Neural cell (in vitro differentiated cells): ENCODE data around the gene ADD1. TPM values are rescaled to one million over a fixed set of nuclear protein-coding genes. Genes with fewer than 3 reads are reported as not detected.

Source experiments
- H2AFZ ChIP-seq: fragments of 200-600, 300-800 bp; sonication (generic), shearing (Covaris generic); 2 replicates; pipeline ENCODE4 v1.6.0; 2014; ENCODE audit warnings: low read depth, mild to moderate bottlenecking, antibody characterized with exemption, low read length, moderate library complexity
- H3F3A ChIP-seq: fragments of 200-600 bp; shearing (Covaris generic); 2 replicates; pipeline ENCODE4 v1.6.1; 2016; ENCODE audit warnings: mild to moderate bottlenecking, moderate library complexity, mixed read lengths, antibody characterized with exemption, low read length; ENCODE audit not compliant: insufficient read depth, poor library complexity, severe bottlenecking
- H3K27ac ChIP-seq: fragments of 200-600, 300-800 bp; sonication (generic), shearing (Covaris generic); 2 replicates; pipeline ENCODE4 v1.5.1; 2014; ENCODE audit warnings: mild to moderate bottlenecking, low read length, moderate library complexity
- H3K27me3 ChIP-seq: fragments of 300-800, 200-600 bp; sonication (generic), shearing (Covaris generic); 2 replicates; pipeline ENCODE4 v1.6.0; 2014; ENCODE audit warnings: mild to moderate bottlenecking, low read depth, low read length, moderate library complexity; ENCODE audit not compliant: insufficient read depth
- H3K36me3 ChIP-seq: fragments of 300-800, 200-600 bp; sonication (generic), shearing (Covaris generic); 2 replicates; pipeline ENCODE4 v1.5.1; 2014; ENCODE audit warnings: mild to moderate bottlenecking, antibody characterized with exemption, low read length, moderate library complexity; ENCODE audit not compliant: insufficient read depth
- H3K4me2 ChIP-seq: fragments of 300-800, 200-600 bp; sonication (generic), shearing (Covaris generic); 2 replicates; pipeline ENCODE4 v1.6.0; 2014; ENCODE audit warnings: mild to moderate bottlenecking, low read length
- H3K4me3 ChIP-seq: fragments of 300-800, 200-600 bp; sonication (generic), shearing (Covaris generic); 2 replicates; pipeline ENCODE4 v1.5.1; 2014; ENCODE audit warnings: mild to moderate bottlenecking, low read length, moderate library complexity
- H3K79me2 ChIP-seq: fragments of 200-600 bp; shearing (Covaris generic); replicated peaks from 2 replicates; pipeline ENCODE4 v1.6.0; 2014; ENCODE audit warnings: mild to moderate bottlenecking, low read length, moderate library complexity; ENCODE audit not compliant: insufficient read depth
- H3K9ac ChIP-seq: fragments of 300-800, 200-600 bp; sonication (generic), shearing (Covaris generic); 2 replicates; pipeline ENCODE4 v1.6.1; 2016; ENCODE audit warnings: mild to moderate bottlenecking, low read length, mixed read lengths
- H3K9me2 ChIP-seq: fragments of 200-600 bp; shearing (Covaris generic); 2 replicates; pipeline ENCODE4 v1.6.1; 2016; ENCODE audit warnings: mild to moderate bottlenecking, low read length, mixed read lengths; ENCODE audit not compliant: insufficient read depth
- H3K9me3 ChIP-seq: fragments of 200-600, 300-800 bp; sonication (generic), shearing (Covaris generic); 2 replicates; pipeline ENCODE4 v1.6.1; 2016; ENCODE audit warnings: mild to moderate bottlenecking, mixed run types, low read length, moderate library complexity, mixed read lengths
- H4K20me1 ChIP-seq: fragments of 200-600 bp; shearing (Covaris generic); 2 replicates; pipeline ENCODE4 v1.6.1; 2016; ENCODE audit warnings: mild to moderate bottlenecking, mixed run types; ENCODE audit not compliant: insufficient read depth
- EP300 ChIP-seq: fragments of 450-650 bp; conservative IDR thresholded peaks from 2 replicates; pipeline ENCODE4 v1.6.1; 2014; ENCODE audit warnings: antibody characterized with exemption, mild to moderate bottlenecking, moderate library complexity; ENCODE audit not compliant: poor library complexity, severe bottlenecking
- EZH2 ChIP-seq: fragments of 200-600, 300-800 bp; shearing (Covaris generic), sonication (generic); IDR thresholded peaks from 2 replicates; pipeline ENCODE4 v1.6.1; 2014; ENCODE audit warnings: antibody characterized with exemption, low read length, borderline replicate concordance, mild to moderate bottlenecking; ENCODE audit not compliant: insufficient read depth, poor library complexity, severe bottlenecking
- MXI1 ChIP-seq: fragments of 450-650 bp; conservative IDR thresholded peaks from 2 replicates; pipeline ENCODE4 v1.6.1; 2014; ENCODE audit warnings: antibody characterized with exemption, mild to moderate bottlenecking; ENCODE audit not compliant: poor library complexity, severe bottlenecking
- POLR2AphosphoS5 ChIP-seq: IDR thresholded peaks from 2 replicates; pipeline ENCODE4 v1.6.1; 2012
- RAD21 ChIP-seq: fragments of 450-650 bp; conservative IDR thresholded peaks from 2 replicates; pipeline ENCODE4 v1.6.1; 2014; ENCODE audit warnings: antibody characterized with exemption, mild to moderate bottlenecking, moderate library complexity
- SMC3 ChIP-seq: fragments of 450-650 bp; conservative IDR thresholded peaks from 2 replicates; pipeline ENCODE4 v1.6.1; 2014; ENCODE audit warnings: antibody characterized with exemption, mild to moderate bottlenecking, moderate library complexity; ENCODE audit not compliant: poor library complexity
- TAF1 ChIP-seq: IDR thresholded peaks from 2 replicates; pipeline ENCODE4 v1.6.1; 2012; ENCODE audit warnings: low read depth
- polyA plus RNA-seq: library from polyadenylated mRNA; depleted of rRNA; stranded (reverse); fragments of >200 nt; gene quantifications from 2 replicates; pipeline ENCODE4 v1.2.3, GENCODE V29; 2014
- TF ChIP-seq, protein P1 (sequence below): fragments of 450-650 bp; IDR thresholded peaks from 2 replicates; pipeline ENCODE4 v1.5.1; 2014; ENCODE audit warnings: antibody characterized with exemption, mild to moderate bottlenecking, moderate library complexity; ENCODE audit not compliant: poor library complexity, severe bottlenecking
- TF ChIP-seq, protein P2 (sequence below): IDR thresholded peaks from 2 replicates; pipeline ENCODE4 v1.6.1; 2012; ENCODE audit warnings: borderline replicate concordance

Gene ADD1
- polyA plus RNA-seq, 1 donor from 2014 or later = 190 TPM

DNA sequence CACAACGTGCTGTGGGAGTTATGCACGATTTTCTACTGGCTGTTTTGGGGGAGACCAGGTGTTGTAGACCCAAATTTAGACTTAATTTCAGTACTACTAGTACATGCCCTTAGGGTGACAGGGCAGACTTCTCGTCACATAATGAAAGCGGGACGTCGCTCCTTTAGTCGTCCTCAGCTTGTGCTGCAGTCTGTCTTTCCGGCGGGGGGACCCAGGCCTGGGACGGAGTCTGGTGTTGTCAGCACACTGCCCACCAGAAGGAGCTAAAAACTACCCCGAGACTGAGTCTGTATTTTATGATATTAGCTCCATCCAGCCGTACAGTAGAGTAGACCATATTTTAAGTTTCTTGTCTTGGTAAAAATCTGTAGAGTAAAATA is 84.0 kb downstream of the ADD1 start:
- Histone ChIP-seq H3K4me3 (no peak overlapping the region), H4K20me1 (no peaks in the 10 kb centered on the region), H3K9me3 (no peaks in the 10 kb centered on the region), H3K27me3 (no peaks in the 10 kb centered on the region), H3K9ac (no peak overlapping the region), H3K4me2 (no peak overlapping the region), H3K27ac (no peak overlapping the region), H3F3A (no peaks in the 10 kb centered on the region), H3K9me2 (no peaks in the 10 kb centered on the region), H3K36me3 (no peaks in the 10 kb centered on the region), H3K79me2 (no peaks in the 10 kb centered on the region), H2AFZ (no peak overlapping the region)
- TF ChIP-seq RAD21 = no peak
- TF ChIP-seq MXI1 = no peak
- TF ChIP-seq TAF1 = no peak
- no peak for TF ChIP-seq EP300
- no peak for TF ChIP-seq EZH2
- no peak for TF ChIP-seq POLR2AphosphoS5
- TF ChIP-seq, protein P1, sequence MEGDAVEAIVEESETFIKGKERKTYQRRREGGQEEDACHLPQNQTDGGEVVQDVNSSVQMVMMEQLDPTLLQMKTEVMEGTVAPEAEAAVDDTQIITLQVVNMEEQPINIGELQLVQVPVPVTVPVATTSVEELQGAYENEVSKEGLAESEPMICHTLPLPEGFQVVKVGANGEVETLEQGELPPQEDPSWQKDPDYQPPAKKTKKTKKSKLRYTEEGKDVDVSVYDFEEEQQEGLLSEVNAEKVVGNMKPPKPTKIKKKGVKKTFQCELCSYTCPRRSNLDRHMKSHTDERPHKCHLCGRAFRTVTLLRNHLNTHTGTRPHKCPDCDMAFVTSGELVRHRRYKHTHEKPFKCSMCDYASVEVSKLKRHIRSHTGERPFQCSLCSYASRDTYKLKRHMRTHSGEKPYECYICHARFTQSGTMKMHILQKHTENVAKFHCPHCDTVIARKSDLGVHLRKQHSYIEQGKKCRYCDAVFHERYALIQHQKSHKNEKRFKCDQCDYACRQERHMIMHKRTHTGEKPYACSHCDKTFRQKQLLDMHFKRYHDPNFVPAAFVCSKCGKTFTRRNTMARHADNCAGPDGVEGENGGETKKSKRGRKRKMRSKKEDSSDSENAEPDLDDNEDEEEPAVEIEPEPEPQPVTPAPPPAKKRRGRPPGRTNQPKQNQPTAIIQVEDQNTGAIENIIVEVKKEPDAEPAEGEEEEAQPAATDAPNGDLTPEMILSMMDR = no peak
- TF ChIP-seq SMC3 = no peak
- TF ChIP-seq, protein P2, sequence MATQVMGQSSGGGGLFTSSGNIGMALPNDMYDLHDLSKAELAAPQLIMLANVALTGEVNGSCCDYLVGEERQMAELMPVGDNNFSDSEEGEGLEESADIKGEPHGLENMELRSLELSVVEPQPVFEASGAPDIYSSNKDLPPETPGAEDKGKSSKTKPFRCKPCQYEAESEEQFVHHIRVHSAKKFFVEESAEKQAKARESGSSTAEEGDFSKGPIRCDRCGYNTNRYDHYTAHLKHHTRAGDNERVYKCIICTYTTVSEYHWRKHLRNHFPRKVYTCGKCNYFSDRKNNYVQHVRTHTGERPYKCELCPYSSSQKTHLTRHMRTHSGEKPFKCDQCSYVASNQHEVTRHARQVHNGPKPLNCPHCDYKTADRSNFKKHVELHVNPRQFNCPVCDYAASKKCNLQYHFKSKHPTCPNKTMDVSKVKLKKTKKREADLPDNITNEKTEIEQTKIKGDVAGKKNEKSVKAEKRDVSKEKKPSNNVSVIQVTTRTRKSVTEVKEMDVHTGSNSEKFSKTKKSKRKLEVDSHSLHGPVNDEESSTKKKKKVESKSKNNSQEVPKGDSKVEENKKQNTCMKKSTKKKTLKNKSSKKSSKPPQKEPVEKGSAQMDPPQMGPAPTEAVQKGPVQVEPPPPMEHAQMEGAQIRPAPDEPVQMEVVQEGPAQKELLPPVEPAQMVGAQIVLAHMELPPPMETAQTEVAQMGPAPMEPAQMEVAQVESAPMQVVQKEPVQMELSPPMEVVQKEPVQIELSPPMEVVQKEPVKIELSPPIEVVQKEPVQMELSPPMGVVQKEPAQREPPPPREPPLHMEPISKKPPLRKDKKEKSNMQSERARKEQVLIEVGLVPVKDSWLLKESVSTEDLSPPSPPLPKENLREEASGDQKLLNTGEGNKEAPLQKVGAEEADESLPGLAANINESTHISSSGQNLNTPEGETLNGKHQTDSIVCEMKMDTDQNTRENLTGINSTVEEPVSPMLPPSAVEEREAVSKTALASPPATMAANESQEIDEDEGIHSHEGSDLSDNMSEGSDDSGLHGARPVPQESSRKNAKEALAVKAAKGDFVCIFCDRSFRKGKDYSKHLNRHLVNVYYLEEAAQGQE = no peak

DNA sequence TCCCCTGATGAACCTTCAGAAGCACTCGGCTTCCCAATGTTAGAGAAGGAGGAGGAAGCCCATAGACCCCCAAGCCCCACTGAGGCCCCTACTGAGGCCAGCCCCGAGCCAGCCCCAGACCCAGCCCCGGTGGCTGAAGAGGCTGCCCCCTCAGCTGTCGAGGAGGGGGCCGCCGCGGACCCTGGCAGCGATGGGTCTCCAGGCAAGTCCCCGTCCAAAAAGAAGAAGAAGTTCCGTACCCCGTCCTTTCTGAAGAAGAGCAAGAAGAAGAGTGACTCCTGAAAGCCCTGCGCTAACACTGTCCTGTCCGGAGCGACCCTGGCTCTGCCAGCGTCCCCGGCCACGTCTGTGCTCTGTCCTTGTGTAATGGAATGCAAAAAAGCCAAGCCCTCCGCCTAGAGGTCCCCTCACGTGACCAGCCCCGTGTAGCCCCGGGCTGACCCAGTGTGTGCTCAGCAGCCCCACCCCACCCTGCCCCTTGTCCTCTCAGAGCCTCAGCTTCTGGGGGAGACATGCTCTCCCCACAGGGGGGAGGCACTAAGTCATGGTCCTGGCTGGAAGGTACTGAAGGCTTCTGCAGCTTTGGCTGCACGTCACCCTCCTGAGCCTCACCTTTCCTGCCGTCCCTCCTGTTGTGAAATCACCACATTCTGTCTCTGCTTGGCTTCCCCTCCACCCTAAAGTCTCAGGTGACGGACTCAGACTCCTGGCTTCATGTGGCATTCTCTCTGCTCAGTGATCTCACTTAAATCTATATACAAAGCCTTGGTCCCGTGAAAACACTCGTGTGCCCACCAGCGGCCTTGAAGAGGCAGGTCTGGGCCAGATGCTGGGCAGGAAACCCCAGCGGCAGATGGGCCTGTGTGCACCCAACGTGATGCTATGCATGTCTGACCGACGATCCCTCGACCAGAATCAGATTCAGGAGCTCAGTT is 84.9 kb downstream of the ADD1 start:
- H3K4me2 ChIP-seq = no peak overlapping the region
- no peaks in the 10 kb centered on the region for H3K36me3 ChIP-seq
- no peaks in the 10 kb centered on the region for H3K27me3 ChIP-seq
- no peaks in the 10 kb centered on the region for H3F3A ChIP-seq
- H3K9me2 ChIP-seq = no peaks in the 10 kb centered on the region
- H3K79me2 ChIP-seq = peaks cover 2% of the 10 kb centered on the region
- no peaks in the 10 kb centered on the region for H3K9me3 ChIP-seq
- no peaks in the 10 kb centered on the region for H4K20me1 ChIP-seq
- no peak overlapping the region for H3K9ac ChIP-seq
- no peak overlapping the region for H3K4me3 ChIP-seq
- TF ChIP-seq TAF1 = no peak
- TF ChIP-seq, protein P1 = no peak
- TF ChIP-seq POLR2AphosphoS5 = no peak
- TF ChIP-seq, protein P2 = no peak
- no peak for TF ChIP-seq EP300
- no peak for TF ChIP-seq MXI1
- TF ChIP-seq RAD21 = no peak
- no peak for TF ChIP-seq EZH2
- no peak for TF ChIP-seq SMC3
- no peak overlapping the region for H3K27ac ChIP-seq
- H2AFZ ChIP-seq = no peak overlapping the region
